ENCODE data around the gene CASQ1. TPM values are rescaled to one million over a fixed set of nuclear protein-coding genes. Genes with fewer than 3 reads are reported as not detected.
A peak's percentile ranks its signal among the peaks of the same experiment; 100 is the strongest.

CASQ1 gene
- total and polyA plus RNA-seq, 7 donors: 0.28 to 9.4 (median 1.5) TPM; not detected in 1

GRCh38 chr1:160193091-160193819 lies 2.9 kb downstream of the CASQ1 start:
- intact Hi-C loops (cut with DNase I): loop anchor here (1.0 to 2.0 kb wide), 4 partner anchors 26 to 98 kb away; no protein-coding TSS in a partner anchor
- no peaks in the 10 kb centered on the region for H3K36me3 ChIP-seq
- DNase-seq: peak; percentile 92
- TF ChIP-seq POLR2AphosphoS5 (IDR thresholded peaks at IDR 0.05): peak in 3 of 4 donors; percentile 17 to 61 (median 33)
- peak; percentile 95 to 99 (median 96) for TF ChIP-seq CTCF (IDR thresholded peaks at IDR 0.05)
- TF ChIP-seq EP300 (IDR thresholded peaks at IDR 0.05): no peak
- TF ChIP-seq POLR2A (IDR thresholded peaks at IDR 0.05): no peak
- H3K9me3 ChIP-seq: no peaks in the 10 kb centered on the region
- peak overlapping the region in 2 of 4 donors; percentile 25 to 68 for H3K27ac ChIP-seq
- peaks cover 0 to 37% (median 31%) of the 10 kb centered on the region in 4 donors for H3K4me1 ChIP-seq
- no peaks in the 10 kb centered on the region for H3K27me3 ChIP-seq
- 15 to 33% methylated on average over 16 of the region's 16 CpGs for WGBS, 2 donors
- peak overlapping the region in 1 of 4 donors; percentile 14 for H3K4me3 ChIP-seq

GRCh38 chr1:160193832-160194736 lies 3.7 kb downstream of the CASQ1 start:
- H3K27ac ChIP-seq: peak overlapping the region in 1 of 4 donors; percentile 68
- WGBS, 2 donors: 92 to 95% methylated on average over 9 of the region's 9 CpGs
- H3K36me3 ChIP-seq: no peaks in the 10 kb centered on the region
- peaks cover 0 to 35% (median 30%) of the 10 kb centered on the region in 4 donors for H3K4me1 ChIP-seq
- H3K27me3 ChIP-seq: no peaks in the 10 kb centered on the region
- DNase-seq: no peak
- no peaks in the 10 kb centered on the region for H3K9me3 ChIP-seq
- TF ChIP-seq CTCF (IDR thresholded peaks at IDR 0.05) (no peak), EP300 (IDR thresholded peaks at IDR 0.05) (no peak)
- intact Hi-C loops (cut with DNase I): loop anchor here (1.0 to 2.0 kb wide), 4 partner anchors 25 to 97 kb away; no protein-coding TSS in a partner anchor
- no peak overlapping the region for H3K4me3 ChIP-seq

- WGBS, 2 donors: 84 to 89% methylated on average over 2 of the region's 2 CpGs
- Histone ChIP-seq H3K4me3 (no peak overlapping the region), H3K36me3 (no peaks in the 10 kb centered on the region), H3K9me3 (no peaks in the 10 kb centered on the region), H3K27ac (no peak overlapping the region), H3K27me3 (no peaks in the 10 kb centered on the region), H3K4me1 (peaks cover 0 to 29% (median 25%) of the 10 kb centered on the region in 4 donors)
- no peak for TF ChIP-seq CTCF (IDR thresholded peaks at IDR 0.05)
- TF ChIP-seq EP300 (IDR thresholded peaks at IDR 0.05): no peak
- no peak for TF ChIP-seq POLR2AphosphoS5 (IDR thresholded peaks at IDR 0.05)
- no peak for TF ChIP-seq POLR2A (IDR thresholded peaks at IDR 0.05)
- DNase-seq: no peak
- intact Hi-C loops (cut with DNase I): no loop called here
Measured at GRCh38 chr1:160194737-160195059, 4.3 kb downstream of the CASQ1 start.

- intact Hi-C loops (cut with DNase I): no loop called here
- Histone ChIP-seq H3K4me3 (no peak overlapping the region), H3K36me3 (no peaks in the 10 kb centered on the region), H3K4me1 (peaks cover 0 to 15% (median 14%) of the 10 kb centered on the region in 4 donors), H3K27me3 (no peaks in the 10 kb centered on the region), H3K27ac (no peak overlapping the region), H3K9me3 (no peaks in the 10 kb centered on the region)
- no peak for DNase-seq
- TF ChIP-seq CTCF (IDR thresholded peaks at IDR 0.05): no peak
- WGBS, 2 donors: 87 to 89% methylated on average over 4 of the region's 4 CpGs
Measured at GRCh38 chr1:160196143-160196542, 5.8 kb downstream of the CASQ1 start.
